HG03064 (cell line): ENCODE results near the gene PHGDH.

Source experiments
- ATAC-seq: cut with Tn5 transposase; IDR thresholded peaks from one replicate; pipeline ENCODE4 v1.9.1; 2021; ENCODE audit warnings: low read depth; ENCODE audit not compliant: unreplicated experiment

PHGDH gene

GRCh38 chr1:119711804-119712341, at the start of gene PHGDH:
Gene PHGDH (plus strand): TSS chr1:119711934. CDS start chr1:119712023, 89 bp downstream.
- no peak for ATAC-seq

GRCh38 chr1:119662034-119662437, 49.7 kb upstream of the PHGDH start:
- ATAC-seq, result no peak

GRCh38 chr1:119664067-119664466, 47.7 kb upstream of the PHGDH start:
- ATAC-seq, result no peak

GRCh38 chr1:119667173-119667572, 44.6 kb upstream of the PHGDH start:
- no peak for ATAC-seq

GRCh38 chr1:119670898-119671297, 40.8 kb upstream of the PHGDH start:
- ATAC-seq, result no peak

GRCh38 chr1:119673171-119673940, 38.4 kb upstream of the PHGDH start:
- ATAC-seq, result no peak

GRCh38 chr1:119674111-119674526, 37.6 kb upstream of the PHGDH start:
- no peak for ATAC-seq

- no peak for ATAC-seq
These were observed 36.9 kb upstream of the PHGDH start for GRCh38 chr1:119674835-119675289.

- ATAC-seq, result no peak
These were observed 36.1 kb upstream of the PHGDH start for GRCh38 chr1:119675349-119676345.

GRCh38 chr1:119676571-119677206, 35.0 kb upstream of the PHGDH start:
- ATAC-seq, result no peak

- no peak for ATAC-seq
These were observed 32.5 kb upstream of the PHGDH start for GRCh38 chr1:119679223-119679622.

GRCh38 chr1:119680193-119680592, 31.5 kb upstream of the PHGDH start:
- no peak for ATAC-seq

- no peak for ATAC-seq
These were observed 31.0 kb upstream of the PHGDH start for GRCh38 chr1:119680723-119681122.

GRCh38 chr1:119681560-119681959, 30.2 kb upstream of the PHGDH start:
- ATAC-seq, result no peak

- no peak for ATAC-seq
These were observed 29.6 kb upstream of the PHGDH start for GRCh38 chr1:119682141-119682540.

- ATAC-seq, result no peak
These were observed 27.8 kb upstream of the PHGDH start for GRCh38 chr1:119683893-119684292.

GRCh38 chr1:119686661-119687060, 25.1 kb upstream of the PHGDH start:
- ATAC-seq, result no peak

GRCh38 chr1:119687434-119688079, 24.2 kb upstream of the PHGDH start:
- no peak for ATAC-seq

- no peak for ATAC-seq
These were observed 22.9 kb upstream of the PHGDH start for GRCh38 chr1:119688810-119689209.

GRCh38 chr1:119689511-119689910, 22.2 kb upstream of the PHGDH start:
- no peak for ATAC-seq
